ENCODE data around the gene GOLGA8R.
"Not testable (repeated sequence)": the region's sequence is repeated elsewhere in the genome, so short reads cannot be mapped to it uniquely, and the experiment has no call there.

The GOLGA8R gene, protein sequence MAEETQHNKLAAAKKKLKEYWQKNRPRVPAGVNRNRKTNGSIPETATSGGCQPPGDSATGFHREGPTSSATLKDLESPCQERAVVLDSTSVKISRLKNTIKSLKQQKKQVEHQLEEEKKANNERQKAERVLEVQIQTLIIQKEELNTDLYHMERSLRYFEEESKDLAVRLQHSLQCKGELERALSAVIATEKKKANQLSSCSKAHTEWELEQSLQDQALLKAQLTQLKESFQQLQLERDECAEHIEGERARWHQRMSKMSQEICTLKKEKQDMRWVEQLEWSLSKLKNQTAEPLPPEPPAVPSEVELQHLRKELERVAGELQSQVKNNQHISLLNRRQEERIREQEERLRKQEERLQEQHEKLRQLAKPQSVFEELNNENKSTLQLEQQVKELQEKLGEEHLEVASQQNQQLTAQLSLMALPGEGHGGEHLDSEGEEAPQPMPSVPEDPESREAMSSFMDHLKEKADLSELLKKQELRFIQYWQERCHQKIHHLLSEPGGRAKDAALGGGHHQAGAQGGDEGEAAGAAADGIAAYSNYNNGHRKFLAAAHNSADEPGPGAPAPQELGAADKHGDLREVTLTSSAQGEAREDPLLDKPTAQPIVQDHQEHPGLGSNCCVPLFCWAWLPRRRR

DNA sequence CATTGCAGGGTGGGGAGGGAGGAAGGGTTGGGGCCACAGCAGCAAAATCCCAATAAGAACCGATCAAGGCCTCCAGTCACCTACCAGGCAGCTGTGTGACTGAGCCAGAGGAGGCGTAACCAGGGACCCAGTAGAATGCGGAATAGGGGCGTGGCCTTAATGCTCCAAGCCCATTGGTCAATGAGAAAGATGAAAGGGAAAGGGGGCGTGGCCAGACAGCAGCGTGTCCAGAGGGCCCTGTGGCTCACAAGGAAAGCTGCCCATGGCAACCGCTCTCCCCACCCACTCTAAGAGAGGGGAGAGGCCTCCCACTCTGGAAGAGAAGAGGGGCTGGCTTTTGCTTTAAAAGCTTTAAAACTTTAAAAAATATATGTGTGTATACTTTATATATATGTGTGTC, at the start of gene GOLGA8R:
GOLGA8R (minus strand) TSS at position 101 of the 400 bp plus-strand sequence; CDS start at position 3, 98 bp downstream.
- DNase-seq = not testable (repeated sequence)

DNA sequence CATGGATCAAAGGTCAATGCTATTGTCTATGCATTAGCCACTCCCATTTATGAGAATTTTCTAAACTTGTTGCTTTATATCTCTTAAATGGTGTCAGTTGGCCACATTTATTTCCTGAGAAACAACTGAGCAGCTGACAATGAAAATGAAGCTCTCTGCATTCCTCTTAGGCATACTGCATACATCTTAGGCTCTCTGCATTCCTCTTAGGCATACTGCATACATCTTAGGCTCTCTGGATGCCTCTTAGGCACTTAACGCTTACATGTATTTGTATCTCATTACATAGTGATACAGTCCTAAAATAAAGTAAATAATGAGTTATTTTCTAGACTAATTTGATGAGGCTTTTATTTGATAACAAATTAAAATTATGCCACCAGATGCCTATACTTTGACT, 49.8 kb upstream of the GOLGA8R start:
- DNase-seq = not testable (repeated sequence)

DNA sequence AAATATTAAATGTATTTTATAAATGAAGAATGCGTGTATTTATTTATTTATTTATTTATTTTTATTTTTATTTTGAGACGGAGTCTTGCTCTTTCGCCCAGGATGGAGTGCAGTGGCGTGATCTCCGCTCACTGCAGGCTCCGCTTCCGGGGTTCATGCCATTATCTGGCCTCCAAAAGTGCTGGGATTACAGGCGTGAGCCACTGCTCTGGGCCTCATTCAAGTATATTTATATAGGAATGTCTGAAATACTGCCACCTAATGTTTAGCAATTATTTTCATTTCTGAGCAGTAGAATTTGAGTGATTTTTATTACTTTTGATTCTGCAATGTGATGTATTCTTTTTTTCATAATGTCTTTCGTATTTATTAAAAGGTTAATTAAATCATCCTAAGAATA, 48.1 kb upstream of the GOLGA8R start:
- not testable (repeated sequence) for DNase-seq

DNA sequence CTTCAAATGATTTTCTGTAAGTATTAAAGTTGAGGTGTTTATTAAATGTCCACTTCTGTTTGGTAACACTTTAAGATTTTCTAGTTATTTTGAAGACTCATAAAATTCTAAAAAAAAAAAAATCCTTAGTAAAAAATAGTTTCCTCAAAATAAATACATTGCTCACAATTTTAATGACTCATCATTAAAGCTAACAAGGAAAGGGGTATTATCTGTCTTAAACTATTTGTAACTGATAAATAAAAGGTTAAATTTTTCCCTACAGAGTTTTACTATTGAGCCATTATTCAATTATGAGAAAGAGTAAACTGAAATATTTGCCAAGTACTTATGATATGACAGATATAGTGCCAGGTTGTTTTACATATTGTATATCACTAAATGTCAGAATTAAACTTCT, 38.6 kb upstream of the GOLGA8R start:
- DNase-seq = not testable (repeated sequence)

DNA sequence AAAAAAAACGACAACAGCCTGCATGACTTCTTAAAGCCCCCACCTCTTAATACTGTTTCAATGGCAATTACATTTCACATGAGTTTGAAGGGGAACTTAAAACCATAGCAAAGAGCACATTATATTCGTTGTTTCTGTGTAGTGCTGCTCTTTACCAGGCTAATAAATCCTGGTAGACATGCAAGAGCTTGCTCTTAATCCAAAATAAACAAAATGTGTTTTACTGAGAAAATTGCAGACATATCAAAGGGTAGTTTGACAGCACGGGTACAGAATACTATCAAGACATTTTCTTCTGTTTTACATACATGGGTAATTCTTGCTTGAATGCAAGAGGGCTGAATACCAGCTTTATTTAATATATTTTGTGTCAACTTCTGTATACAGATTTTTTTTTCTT, 24.3 kb upstream of the GOLGA8R start:
- not testable (repeated sequence) for DNase-seq

DNA sequence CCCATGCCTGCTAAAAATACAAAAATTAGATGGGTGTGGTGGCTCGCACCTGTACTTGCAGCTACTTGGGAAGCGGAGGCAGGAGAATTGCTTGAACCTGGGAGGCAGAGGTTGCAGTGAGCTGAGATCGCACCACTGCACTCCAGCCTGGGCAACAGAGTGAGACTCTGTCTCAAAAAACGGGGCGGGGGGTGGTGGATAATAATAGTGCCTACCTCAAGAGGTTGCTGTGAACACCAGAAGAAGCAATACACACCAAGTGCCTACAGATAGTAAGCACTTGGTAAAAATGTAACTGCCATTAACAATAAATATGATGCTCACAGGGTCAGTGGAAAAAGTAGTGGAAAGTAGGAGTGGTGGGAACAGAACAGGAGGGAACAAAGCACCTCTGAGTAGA, 21.8 kb upstream of the GOLGA8R start:
- DNase-seq = not testable (repeated sequence)

DNA sequence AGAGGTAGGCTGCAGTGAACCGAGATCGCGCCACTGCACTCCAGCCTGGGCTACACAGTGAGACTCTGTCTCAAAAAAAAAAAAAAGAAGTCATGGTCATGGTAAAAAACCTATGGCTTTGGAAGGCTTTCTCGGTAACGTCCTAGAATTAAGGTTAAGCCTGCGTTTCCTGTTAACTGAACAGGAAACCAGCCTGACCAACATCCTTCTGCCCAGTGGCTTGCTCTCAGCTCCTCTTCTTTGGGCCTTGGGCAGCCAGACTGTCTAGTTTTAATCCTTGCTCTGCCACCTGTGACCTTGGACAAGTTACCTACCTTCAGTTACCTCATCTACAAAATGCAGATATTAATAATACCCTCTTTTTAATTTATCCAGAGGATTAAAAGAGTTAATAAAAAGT, 6.7 kb upstream of the GOLGA8R start:
- not testable (repeated sequence) for DNase-seq

DNA sequence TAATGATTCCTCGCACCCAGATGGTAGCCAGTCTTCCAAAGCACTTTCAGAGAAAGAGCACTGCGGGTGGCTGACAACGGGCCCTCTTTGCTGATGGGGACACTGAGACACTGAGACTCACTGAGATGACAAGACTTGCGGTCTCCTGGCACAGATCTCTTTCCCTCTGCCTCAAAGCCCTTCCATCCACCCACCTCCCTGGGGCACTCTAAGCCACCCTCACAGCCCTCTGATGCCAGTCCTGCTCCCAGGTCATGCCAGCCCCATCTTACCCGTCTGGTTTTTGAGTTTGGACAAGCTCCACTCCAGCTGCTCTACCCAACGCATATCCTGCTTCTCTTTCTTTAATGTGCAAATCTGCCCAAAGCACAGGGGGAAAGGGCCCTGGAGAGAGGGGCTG, 6.4 kb downstream of the GOLGA8R start:
- DNase-seq = not testable (repeated sequence)

DNA sequence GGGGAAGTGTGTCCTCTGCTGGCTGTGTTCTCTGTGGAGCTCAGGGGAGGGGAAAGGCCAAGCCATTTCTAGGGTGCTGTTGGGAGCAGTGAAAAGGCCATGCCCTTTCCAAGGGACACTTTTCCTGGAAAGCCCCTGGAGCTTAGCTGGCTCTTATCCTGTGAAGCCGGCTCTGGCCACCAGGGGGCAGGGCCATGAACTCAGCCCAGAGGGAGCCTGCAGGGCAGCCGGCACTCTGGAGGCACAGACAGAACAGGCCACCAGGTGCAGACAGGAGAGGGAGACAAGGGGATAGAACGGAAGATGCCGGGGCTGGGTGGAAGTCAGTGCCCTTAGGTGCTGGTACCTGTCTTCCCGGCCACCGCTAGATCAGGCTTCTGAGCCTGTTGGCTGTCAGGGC, 15.1 kb downstream of the GOLGA8R start:
- peak; percentile 19 for DNase-seq

DNA sequence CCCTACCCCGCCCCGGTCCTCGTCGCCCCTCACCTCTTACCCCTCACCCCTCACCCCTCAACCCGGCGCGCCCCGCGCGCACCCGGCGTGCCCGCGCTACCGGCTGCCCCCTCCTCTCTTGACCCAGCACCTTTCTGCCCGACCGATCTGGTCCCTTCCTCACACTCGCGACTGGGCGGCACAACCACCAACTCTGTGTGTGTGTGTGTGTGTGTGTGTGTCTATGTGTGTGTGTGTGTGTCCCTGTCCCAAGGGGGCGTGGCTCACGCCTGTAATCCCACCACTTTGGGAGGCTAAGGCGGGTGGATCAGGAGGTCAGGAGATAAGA, 20.4 kb downstream of the GOLGA8R start:
- DNase-seq = not testable (repeated sequence)

DNA sequence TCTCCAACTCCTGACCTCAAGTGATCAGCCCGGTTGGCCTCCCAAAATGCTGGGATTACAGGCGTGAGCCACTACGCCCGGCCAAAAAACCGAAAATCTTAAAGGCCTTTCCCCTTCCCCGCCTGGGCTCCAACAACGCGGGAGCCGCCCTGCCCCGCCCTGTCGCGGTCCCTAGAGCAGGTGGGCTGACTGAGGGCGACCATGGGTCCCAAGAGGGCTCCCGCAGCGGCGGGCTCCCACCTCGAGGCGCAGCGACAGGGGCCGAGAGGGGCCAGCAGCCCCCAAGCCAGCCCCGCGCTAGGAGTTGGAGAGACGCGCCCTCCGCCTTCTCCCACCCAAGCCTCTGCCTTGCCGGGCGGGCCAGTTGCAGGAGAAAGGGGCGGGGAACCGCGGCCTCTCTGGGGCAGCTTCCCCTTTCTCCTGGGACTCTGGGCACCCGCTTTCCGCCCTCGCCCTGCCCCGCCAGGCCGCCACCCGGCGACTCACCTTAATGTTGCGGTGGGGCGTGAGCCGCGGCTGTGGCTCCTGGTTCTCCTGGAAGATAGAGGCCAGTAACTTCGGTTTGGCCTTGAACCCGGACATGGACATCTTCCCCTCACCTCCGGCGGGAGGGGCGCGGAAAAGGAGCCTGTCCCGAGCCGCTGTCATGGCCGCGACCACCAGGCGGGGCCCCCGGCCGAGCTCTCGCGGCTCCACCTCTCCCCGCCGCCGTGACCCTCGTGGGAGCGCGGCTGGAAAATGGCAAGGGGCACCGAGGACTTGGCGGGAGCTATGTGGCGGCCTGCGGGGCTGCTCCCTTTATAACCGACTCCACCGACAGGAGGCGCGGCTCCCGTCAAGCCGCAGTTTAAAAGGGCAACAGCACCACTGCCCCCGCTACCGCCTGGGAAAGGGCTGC, 21.0 kb downstream of the GOLGA8R start, which contains the start of gene CHRFAM7A:
CHRFAM7A (minus strand) TSS at position 775 of the 898 bp plus-strand sequence. CDS start 10,189 bp downstream, outside the sequence.
- not testable (repeated sequence) for DNase-seq

DNA sequence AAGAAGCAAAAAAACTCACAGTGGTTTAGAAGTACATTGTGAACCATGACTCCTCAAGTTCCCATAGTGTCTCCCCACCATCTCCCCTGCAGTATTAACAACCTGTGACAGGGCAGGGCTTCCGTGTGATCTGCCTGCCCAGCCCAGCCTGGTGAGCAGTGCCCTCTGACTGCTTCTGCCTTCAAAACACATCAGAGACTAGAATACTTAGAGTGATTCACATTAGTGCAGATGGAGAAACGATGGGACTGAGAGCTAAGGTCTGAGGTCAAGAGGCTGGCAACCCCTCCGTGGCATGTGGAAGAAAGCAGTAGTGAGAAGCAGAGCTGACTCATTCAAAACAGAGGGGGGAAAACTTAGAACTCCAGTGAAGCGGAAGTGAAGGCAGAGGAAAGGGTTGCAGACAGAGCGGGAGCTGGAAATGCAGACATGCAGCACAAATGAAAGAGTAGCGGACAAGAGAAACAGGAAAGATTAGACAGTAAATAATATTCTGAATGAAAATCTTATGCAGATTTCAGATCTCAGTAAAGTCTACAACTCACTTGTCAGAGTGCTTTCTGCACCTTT, 27.7 kb downstream of the GOLGA8R start:
- DNase-seq = not testable (repeated sequence)

DNA sequence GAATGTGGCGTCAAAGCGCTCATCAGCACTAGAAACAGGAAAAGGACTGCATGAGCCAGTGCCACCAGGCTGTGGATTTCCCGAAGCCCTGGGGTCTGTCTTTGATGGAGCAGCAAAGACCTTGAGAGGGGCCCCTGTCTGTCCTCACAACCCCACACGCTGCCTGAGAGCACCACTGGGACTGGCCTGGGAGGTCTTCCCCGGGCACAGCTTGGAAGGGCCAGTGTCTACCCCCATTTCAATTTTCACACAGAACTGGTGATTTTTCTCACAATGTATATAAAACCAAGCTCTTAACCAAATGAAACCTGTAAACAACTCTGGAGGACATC, 37.0 kb downstream of the GOLGA8R start:
- not testable (repeated sequence) for DNase-seq

DNA sequence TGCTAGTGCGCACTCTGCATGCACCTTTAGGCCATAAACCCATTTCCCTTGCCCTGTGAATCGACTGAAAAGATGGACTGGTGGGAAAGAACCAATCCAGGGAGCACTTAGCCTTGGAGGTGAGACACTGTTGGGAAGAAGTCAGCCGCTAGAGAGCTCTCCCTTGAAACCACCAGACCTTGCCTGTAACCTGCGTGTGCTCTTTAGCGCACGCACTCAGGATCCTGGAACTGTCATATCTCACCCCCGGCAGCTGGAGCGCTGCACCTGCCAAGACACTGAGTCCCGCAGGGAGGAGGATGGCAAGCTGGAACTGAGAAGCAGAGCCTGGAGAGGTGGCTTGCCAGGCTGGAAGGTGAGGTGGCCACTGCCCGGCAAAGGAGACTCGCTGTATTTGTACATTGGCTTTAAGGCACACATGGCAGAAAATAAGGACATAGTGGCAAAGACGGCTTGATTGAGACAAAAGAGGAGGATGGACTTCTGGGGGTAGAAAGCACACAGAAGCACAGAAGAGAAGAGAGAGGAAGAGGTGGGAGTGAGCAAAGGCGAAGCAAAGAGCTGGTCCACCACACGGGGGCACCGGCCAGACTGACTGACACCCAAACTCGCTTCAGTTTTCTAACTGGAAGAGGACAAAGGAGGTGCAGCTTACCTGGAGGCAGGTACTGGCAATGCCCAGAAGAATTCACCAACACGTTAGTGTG, 37.5 kb downstream of the GOLGA8R start:
- DNase-seq = not testable (repeated sequence)

DNA sequence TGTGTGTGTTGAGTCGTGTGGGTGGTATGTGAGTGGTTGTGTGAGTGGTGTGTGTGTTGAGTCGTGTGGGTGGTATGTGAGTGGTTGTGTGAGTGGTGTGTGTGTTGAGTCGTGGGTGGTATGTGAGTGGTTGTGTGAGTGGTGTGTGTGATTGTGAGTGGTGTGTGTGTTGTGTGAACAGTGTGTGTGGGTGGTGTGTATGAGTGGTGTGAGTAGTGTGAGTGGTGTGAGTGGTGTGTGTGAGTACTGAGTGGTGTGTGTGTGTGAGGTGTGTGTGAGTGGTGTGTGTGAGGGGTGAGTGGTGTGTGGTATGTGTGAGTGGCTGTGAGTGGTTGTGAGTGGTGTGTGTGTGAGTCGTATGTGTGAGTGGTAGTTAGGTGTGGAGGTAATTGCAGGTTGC, 38.2 kb downstream of the GOLGA8R start:
- not testable (repeated sequence) for DNase-seq

DNA sequence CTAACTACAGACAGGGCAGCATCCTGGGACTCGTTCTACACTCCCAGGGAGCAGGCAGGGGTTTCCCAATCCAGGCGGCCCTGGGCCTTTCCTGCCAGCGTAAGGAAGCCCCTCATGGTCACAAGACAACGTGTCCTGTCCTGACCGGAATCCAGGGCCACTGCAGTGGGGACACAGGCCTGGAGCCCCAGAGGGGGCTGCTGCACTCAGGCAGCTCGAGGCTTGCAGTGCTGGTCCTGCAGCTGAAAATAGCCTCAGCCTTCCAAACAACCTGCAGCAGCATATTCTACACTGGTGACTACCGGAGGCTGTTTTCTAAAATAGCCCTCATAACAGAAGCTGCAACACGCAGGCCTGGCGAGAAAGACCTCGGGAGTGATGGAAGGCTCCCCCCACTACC, 39.2 kb downstream of the GOLGA8R start:
- not testable (repeated sequence) for DNase-seq

DNA sequence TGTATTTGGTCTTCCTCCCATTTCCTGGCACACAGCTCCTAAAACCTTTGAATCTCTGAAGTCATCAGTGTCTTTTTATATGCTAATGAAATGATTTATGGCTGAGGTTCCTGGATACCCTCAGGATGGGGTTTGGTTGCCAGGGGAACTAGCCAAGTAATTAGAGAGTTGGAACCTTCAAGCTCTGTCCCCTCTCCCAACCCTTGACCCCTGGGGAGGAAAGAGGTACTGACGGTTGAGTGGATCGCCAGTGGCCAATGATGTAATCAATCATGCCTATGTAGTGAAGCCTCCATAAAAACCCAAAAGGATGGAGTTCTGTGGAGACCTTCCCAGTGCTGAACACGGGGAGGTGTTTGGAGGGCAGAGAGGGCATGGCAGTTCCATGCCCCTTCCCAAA, 45.8 kb downstream of the GOLGA8R start:
- DNase-seq = not testable (repeated sequence)

DNA sequence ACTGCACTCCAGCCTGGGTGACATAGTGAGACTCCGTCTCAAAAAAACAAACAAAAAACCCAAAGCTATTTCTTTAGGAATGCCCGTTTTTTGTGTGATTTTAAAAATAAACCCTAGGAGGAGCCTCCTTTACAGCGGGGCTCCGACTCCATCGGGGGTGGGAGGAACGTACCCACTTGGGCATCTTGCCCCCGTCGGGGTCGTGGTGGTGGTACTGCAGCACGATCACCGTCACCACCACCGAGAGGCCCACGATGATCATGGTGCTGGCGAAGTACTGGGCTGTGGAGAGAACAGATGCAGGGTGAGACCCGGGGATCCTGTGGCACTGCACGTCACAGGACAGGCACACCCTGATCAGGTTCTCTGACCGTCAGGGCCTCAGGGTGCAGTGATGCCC, 46.8 kb downstream of the GOLGA8R start:
- DNase-seq = not testable (repeated sequence)

DNA sequence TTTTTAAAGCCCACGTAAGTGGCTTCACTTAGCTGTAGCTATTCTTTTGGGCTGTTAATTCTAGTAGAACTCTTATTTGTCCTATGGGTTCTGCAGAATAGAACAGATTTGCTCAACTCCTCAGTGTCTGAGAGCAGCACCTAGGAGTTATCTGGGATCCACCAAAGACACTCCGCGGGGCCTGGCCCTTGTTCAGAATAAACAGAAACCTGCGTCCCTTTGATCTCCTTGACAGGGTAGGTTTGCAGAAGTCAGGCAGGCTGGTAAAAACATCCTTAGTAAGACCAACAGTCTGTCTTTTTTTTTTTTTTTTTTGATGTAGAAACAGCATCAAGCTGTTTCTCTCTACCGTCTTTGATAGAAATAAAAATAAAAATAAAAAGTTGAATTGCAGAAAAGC, 52.7 kb downstream of the GOLGA8R start:
- not testable (repeated sequence) for DNase-seq

DNA sequence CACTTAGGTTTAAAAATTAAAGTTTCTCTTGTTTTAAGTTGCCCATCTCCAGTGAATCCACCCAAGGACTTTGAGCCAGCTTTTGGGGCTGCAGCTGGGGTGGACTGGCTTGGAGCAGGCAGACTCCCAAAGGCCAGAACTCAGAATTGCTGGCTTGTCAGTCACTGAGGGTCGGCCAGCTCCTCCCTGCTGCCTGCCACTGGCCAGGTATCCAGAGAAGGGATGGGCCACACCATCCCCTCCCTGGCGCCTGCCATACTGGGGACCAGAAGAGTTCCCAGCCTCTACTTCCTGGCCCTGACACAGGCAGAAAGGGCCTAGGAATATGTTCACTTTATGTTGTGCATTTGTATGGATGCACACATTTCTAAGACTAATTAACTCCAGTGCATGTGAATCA, 53.1 kb downstream of the GOLGA8R start:
- not testable (repeated sequence) for DNase-seq

DNA sequence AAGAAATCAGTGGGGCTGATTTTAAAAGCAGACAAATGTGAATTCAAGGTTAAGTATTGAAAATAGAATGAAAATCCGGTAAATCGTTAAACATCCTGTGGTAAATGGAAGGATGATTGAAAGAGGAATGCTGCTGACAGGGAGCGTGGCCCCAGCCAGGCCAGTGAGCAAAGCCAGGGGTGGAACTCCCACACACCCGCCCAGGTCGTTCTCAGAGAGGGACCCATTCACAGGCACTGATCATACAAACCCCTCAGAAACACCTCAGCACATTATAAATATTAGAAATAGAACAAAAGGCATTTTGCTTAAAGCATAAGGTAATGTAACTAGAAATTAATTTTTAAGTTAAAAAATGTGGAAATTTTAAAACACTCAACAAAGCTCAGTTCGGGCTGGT, 59.0 kb downstream of the GOLGA8R start:
- DNase-seq = not testable (repeated sequence)

Measured in activated CD4-positive, alpha-beta T cell treated with anti-CD3 and anti-CD28 coated beads for 1 hour (primary cell).